22Rv1 (cell line): ENCODE measurements around the gene AIG1.

ENCODE experiments used
- ZFX ChIP-seq: fragments of 450-650 bp; IDR thresholded peaks from 2 replicates; pipeline ENCODE4 v1.6.1; 2017; ENCODE audit warnings: antibody characterized with exemption, borderline replicate concordance
- TF ChIP-seq, protein P1 (sequence below): fragments of 450-650 bp; IDR thresholded peaks from 2 replicates; pipeline ENCODE4 v1.5.1; 2017; ENCODE audit warnings: mild to moderate bottlenecking

DNA sequence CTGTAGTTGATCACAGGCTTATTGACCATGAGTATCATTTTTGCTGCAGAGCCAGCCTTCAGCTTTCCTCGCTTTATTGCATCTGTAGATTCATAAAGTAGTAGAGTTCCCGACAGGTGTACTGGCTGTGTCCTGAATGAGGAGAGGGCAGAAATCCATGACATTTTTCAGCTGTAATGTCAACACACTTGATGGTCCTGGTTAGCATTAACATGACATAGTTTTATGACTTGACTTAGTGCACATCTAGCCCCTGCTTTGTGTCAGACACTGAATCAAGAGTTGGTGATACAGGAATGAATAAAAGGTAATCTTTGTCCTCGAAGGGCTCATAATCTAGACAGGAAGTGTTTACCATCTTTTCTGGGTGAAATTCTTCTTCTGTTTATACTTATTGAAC lies 55.0 kb downstream of the AIG1 start:
- TF ChIP-seq, protein P1, sequence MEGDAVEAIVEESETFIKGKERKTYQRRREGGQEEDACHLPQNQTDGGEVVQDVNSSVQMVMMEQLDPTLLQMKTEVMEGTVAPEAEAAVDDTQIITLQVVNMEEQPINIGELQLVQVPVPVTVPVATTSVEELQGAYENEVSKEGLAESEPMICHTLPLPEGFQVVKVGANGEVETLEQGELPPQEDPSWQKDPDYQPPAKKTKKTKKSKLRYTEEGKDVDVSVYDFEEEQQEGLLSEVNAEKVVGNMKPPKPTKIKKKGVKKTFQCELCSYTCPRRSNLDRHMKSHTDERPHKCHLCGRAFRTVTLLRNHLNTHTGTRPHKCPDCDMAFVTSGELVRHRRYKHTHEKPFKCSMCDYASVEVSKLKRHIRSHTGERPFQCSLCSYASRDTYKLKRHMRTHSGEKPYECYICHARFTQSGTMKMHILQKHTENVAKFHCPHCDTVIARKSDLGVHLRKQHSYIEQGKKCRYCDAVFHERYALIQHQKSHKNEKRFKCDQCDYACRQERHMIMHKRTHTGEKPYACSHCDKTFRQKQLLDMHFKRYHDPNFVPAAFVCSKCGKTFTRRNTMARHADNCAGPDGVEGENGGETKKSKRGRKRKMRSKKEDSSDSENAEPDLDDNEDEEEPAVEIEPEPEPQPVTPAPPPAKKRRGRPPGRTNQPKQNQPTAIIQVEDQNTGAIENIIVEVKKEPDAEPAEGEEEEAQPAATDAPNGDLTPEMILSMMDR: no peak
- no peak for TF ChIP-seq ZFX
